Stimulated activated CD8-positive, alpha-beta memory T cell treated with anti-CD3 and anti-CD28 coated beads, Interleukin-15, amount 100 ng/mL, for 24 hours (primary cell): ENCODE measurements around the gene FBXL17.

Source experiments
- DNase-seq: peaks from one replicate; pipeline ENCODE4 v3.0.0-alpha.2; 2020; ENCODE audit warnings: low read depth

FBXL17 gene

GRCh38 chr5:108149369-108149768 lies 232.5 kb downstream of the FBXL17 start:
- DNase-seq, result no peak

GRCh38 chr5:108148715-108149139 lies 233.2 kb downstream of the FBXL17 start:
- DNase-seq, result no peak

- no peak for DNase-seq
These were observed 235.7 kb downstream of the FBXL17 start for GRCh38 chr5:108146222-108146621.

- no peak for DNase-seq
These were observed 236.5 kb downstream of the FBXL17 start for GRCh38 chr5:108145351-108145750.

- no peak for DNase-seq
These were observed 237.6 kb downstream of the FBXL17 start for GRCh38 chr5:108144332-108144731.

- no peak for DNase-seq
These were observed 238.3 kb downstream of the FBXL17 start for GRCh38 chr5:108143581-108143980.

GRCh38 chr5:108141676-108142075 lies 240.2 kb downstream of the FBXL17 start:
- no peak for DNase-seq

- no peak for DNase-seq
These were observed 245.4 kb downstream of the FBXL17 start for GRCh38 chr5:108136493-108136892.

GRCh38 chr5:108129129-108129528 lies 252.8 kb downstream of the FBXL17 start:
- DNase-seq, result no peak

- DNase-seq, result no peak
These were observed 256.0 kb downstream of the FBXL17 start for GRCh38 chr5:108125771-108126511.

GRCh38 chr5:108124596-108124995 lies 257.3 kb downstream of the FBXL17 start:
- no peak for DNase-seq

- DNase-seq, result no peak
These were observed 259.2 kb downstream of the FBXL17 start for GRCh38 chr5:108122702-108123101.

- no peak for DNase-seq
These were observed 262.9 kb downstream of the FBXL17 start for GRCh38 chr5:108118813-108119514.

- DNase-seq, result no peak
These were observed 266.2 kb downstream of the FBXL17 start for GRCh38 chr5:108115673-108116072.

- DNase-seq, result no peak
These were observed 267.9 kb downstream of the FBXL17 start for GRCh38 chr5:108113950-108114349.

GRCh38 chr5:108111736-108112135 lies 270.2 kb downstream of the FBXL17 start:
- DNase-seq, result no peak

- DNase-seq, result no peak
These were observed 272.8 kb downstream of the FBXL17 start for GRCh38 chr5:108109059-108109458.

GRCh38 chr5:108104448-108104847 lies 277.4 kb downstream of the FBXL17 start:
- no peak for DNase-seq

- DNase-seq, result no peak
These were observed 279.4 kb downstream of the FBXL17 start for GRCh38 chr5:108102463-108102862.

GRCh38 chr5:108101821-108102220 lies 280.1 kb downstream of the FBXL17 start:
- no peak for DNase-seq

GRCh38 chr5:108101130-108101529 lies 280.8 kb downstream of the FBXL17 start:
- no peak for DNase-seq

- no peak for DNase-seq
These were observed 287.1 kb downstream of the FBXL17 start for GRCh38 chr5:108094800-108095199.

- no peak for DNase-seq
These were observed 288.7 kb downstream of the FBXL17 start for GRCh38 chr5:108093186-108093585.

GRCh38 chr5:108090946-108091345 lies 291.0 kb downstream of the FBXL17 start:
- no peak for DNase-seq
